Brain pericyte (primary cell): Measurements from ENCODE around the gene GOLGA8B.
"Not testable (repeated sequence)": the region's sequence is repeated elsewhere in the genome, so short reads cannot be mapped to it uniquely, and the experiment has no call there.

Source experiments
- DNase-seq: peaks from one replicate; pipeline ENCODE4 v3.0.0-alpha.2; 2012; ENCODE audit warnings: low read depth, low spot score

The GOLGA8B gene, protein sequence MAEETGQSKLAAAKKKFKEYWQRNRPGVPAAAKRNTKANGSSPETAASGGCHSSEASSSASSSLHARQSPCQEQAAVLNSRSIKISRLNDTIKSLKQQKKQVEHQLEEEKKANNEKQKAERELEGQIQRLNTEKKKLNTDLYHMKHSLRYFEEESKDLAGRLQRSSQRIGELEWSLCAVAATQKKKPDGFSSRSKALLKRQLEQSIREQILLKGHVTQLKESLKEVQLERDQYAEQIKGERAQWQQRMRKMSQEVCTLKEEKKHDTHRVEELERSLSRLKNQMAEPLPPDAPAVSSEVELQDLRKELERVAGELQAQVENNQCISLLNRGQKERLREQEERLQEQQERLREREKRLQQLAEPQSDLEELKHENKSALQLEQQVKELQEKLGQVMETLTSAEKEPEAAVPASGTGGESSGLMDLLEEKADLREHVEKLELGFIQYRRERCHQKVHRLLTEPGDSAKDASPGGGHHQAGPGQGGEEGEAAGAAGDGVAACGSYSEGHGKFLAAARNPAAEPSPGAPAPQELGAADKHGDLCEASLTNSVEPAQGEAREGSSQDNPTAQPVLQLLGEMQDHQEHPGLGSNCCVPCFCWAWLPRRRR

GRCh38 chr15:34583399-34584329, at the start of gene GOLGA8B:
Gene GOLGA8B (minus strand): TSS chr15:34583651. CDS start chr15:34535912, 47,739 bp downstream.
- no peak for DNase-seq

DNA sequence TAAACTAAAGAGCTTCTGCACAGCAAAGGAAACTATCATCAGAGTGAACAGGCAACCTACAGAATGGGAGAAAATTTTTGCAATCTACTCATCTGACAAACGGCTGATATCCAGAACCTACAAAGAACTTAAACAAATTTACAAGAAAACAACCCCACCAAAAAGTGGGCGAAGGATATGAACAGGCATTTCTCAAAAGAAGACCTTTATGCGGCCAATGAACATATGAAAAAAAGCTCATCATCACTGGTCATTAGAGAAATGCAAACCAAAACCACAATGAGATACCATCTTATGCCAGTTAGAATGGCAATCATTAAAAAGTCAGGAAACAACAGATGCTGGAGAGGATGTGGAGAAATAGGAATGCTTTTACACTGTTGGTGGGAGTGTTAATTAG, 49.7 kb upstream of the GOLGA8B start:
- not testable (repeated sequence) for DNase-seq

- no peak for DNase-seq
Measured at GRCh38 chr15:34628577-34629152, 45.2 kb upstream of the GOLGA8B start.

DNA sequence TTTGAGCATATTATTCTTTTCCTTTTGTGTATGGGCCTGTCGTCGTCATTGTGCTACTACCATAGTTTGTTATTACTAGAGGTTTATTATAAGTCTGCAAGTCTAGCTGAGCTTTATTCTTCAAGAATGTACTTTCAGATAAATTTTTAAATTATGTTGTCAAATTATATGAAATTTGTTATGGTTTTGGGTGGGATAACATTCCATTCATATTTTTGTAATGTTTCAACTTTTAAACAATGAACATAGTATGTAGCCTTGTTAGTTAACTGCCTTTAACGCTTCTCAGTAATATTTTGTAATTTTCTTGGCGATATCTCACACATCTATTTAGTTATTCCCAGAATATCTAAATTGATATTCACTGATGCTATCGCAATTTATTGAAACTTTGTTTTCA, 41.6 kb upstream of the GOLGA8B start:
- DNase-seq: no peak

DNA sequence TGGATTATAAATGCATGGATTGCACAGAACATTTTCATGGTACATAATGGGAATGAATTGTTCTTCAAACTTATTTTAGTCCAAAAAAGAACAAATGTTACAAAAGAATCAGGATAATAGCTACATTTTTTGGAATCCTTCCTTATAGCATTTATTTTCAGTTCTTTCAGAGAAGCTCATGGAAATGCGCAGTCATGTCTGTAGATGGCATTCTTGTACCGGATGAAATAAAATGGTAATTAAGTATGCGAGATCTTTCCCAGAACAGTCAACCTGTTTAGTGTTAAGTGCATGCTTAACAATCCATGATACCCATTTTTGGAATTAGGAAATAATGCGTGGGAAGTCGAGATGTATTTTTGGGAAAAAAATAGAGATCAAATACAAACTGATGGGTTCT, 38.2 kb upstream of the GOLGA8B start:
- DNase-seq: no peak

DNA sequence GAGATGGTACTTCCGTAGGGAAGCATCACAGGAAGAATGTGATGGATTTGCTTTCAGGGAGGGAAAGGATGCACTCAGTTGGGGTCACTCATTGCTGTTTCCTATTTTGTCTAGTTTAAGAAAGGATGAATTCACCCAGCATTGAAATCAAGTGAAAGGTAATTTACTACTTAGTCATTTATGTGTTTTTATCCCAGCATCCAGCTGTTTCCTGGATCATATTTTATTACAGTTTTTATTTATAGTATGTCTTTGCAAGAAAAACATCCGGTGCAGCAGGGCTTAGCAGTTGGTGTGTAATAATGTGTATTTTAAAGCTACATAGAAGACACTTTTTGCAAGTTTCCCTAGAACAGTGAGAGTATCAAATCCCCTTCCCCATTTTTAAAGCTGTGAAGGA, 37.4 kb upstream of the GOLGA8B start:
- no peak for DNase-seq

GRCh38 chr15:34620142-34620541, 36.7 kb upstream of the GOLGA8B start:
- no peak for DNase-seq

GRCh38 chr15:34619151-34619550, 35.7 kb upstream of the GOLGA8B start:
- DNase-seq: no peak

DNA sequence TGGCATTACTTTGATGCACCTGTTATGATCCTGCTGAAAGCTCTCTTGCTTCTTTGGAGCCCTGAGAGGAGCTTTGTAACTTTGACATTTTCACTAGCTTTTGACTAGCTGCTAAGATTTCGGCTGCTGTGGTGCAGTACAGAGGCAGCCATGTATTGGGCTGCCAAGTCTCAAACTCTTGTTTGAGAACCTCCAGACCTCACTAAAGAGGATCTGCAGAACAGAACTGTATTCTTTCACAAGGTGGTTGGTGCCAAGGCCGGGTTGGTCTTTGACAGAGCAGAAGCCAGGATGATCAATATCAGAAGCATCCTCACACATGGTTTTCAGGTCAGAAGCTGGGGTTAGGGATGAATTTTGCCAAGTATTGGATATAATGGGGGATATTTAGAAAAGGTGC, 34.6 kb upstream of the GOLGA8B start:
- no peak for DNase-seq

- peak; percentile 5 for DNase-seq
Measured at GRCh38 chr15:34616613-34617012, 33.2 kb upstream of the GOLGA8B start.

DNA sequence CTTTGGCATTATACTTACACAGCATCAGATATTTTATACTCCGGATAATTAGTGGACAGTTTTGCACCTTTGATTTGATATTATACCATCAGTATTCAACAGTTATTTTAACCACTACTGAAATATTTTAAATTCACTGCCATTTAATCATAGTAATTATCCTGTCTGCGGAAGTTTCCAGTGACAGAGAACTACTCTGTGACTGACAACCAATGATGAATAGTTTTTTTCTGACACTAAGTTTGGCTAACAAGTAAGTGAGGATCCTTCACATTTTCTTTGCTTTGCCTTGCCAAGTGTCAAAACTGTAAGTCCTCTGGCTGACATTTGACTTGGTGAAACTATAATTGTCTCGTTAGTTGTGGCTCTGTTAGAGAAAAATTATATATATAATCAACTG, 30.5 kb upstream of the GOLGA8B start:
- no peak for DNase-seq

- DNase-seq: no peak
Measured at GRCh38 chr15:34613301-34613700, 29.9 kb upstream of the GOLGA8B start.

GRCh38 chr15:34610354-34610753, 26.9 kb upstream of the GOLGA8B start:
- DNase-seq: no peak

DNA sequence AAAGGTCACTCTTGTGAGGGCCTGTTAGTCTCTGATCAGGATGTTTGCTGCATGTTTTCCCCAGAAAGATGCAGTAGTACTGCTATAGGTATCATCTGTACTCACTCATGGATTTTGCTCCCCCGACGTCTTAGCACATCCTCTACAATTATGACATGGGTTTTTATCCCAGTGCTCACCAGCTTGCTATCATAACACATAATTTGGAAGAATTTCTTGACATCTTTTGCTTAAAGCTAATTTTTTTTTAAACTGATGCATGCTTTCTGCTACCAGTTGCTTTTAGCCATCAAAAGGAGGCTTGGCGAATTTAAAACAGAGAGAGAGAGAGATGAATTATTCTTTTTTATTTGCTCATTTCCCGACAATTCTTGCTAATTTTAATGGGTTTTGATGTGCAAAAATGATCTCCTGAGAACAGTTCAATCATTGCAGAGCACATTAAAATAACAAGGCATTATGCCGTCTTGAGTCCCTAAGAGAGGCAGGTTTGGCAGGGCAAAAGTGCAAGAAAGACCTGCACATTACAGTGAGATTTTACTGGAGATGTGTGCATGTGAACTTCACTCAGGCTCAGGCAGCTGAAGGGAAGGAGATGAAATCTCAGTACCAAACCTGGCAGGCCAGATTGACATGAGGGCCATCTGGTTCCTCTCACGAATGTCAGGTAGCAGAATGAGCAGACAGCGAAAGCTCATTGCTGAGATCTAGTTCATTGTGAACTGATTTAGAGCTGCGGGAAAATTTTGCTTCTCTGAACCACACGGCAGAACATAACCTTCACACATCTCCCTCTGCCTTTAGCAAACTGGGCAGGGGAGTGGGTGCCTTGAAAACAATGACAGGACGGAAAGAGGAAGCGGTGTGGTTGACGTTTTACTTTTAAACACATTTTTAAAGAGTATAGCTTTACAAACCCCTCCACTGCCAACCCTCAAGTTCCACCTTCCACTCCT, 25.9 kb upstream of the GOLGA8B start:
- no peak for DNase-seq

- no peak for DNase-seq
Measured at GRCh38 chr15:34608517-34608916, 25.1 kb upstream of the GOLGA8B start.

DNA sequence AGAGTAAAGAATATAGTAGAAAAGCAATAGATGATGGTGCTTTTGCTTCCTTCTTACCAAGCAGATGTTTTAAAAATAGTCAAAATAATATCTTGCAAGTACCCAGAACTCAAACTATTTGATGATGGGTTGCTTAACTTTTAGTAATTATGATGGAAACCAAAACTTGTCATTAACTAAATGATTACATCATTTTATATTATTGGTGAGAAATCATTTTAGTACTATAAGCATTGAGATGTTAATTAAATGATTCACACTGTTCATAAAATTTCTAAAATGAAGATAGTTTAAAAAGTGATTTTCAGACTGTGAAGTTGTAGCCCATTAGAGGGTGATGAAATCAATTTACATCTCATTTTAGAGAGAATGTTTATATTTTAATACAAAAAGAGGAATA, 24.4 kb upstream of the GOLGA8B start:
- DNase-seq: no peak

DNA sequence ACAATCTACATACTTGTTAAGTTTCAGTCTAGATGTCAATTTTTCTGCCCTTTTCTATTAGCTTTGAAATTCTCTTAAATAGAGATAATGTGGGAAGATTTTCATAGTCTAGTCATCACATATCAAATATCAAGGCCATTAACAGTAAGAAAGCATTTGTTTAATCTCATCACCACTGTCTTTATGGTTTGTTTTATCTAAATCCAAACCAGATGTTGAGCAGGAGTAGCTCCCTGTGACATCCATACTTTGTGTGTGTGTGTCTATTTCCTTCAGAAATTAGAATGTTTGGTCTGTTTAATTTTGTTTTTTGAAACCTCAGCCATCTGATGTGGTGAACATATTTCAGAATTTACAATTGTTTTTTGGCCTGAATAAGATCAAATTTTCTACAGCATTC, 23.1 kb upstream of the GOLGA8B start:
- DNase-seq: no peak

GRCh38 chr15:34606131-34606530, 22.7 kb upstream of the GOLGA8B start:
- DNase-seq: no peak

DNA sequence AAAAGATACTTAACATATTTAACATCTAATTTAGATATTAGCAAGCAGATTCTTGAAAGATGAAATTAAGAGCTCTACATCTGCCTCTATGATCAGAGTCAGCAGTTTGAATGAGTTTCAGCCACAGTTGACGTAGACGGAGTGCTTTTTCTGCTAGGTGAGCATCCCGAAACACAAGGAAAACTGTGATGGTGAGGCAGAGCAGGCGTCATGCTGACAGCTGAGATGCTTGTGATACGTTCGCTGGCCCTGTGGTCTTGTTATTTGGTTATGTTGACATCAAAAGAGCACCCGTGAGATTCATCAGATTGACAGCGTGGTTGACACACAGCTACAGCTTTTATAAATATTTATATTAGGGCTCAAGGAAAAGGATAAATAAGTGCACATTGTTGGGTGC, 19.6 kb upstream of the GOLGA8B start:
- no peak for DNase-seq

- no peak for DNase-seq
Measured at GRCh38 chr15:34600923-34601322, 17.5 kb upstream of the GOLGA8B start.
